Spinal cord (tissue), 10 donors: ENCODE data around the gene SMKR1. TPM values are rescaled to one million over a fixed set of nuclear protein-coding genes. Genes with fewer than 3 reads are reported as not detected.
"Not testable (repeated sequence)": the region's sequence is repeated elsewhere in the genome, so short reads cannot be mapped to it uniquely, and the experiment has no call there.

Experiments used
- DNase-seq, 6 donors: peaks; one replicate each; pipeline versions ENCODE4 v3.0.0 to v3.0.0-alpha.2; 2013 to 2015; ENCODE audit warnings: low spot score in 6 of 6, low read depth in 4 of 6
- H3K27ac ChIP-seq: one replicate; pipeline ENCODE4 v1.5.1; 2013; ENCODE audit warnings: low read depth, low read length, control low read depth
- H3K27me3 ChIP-seq: one replicate; pipeline ENCODE4 v1.6.1; 2013; ENCODE audit warnings: low read length; ENCODE audit not compliant: control insufficient read depth, insufficient read depth
- H3K36me3 ChIP-seq: one replicate; pipeline ENCODE4 v1.6.1; 2013; ENCODE audit warnings: low read length; ENCODE audit not compliant: control insufficient read depth, insufficient read depth
- H3K4me1 ChIP-seq: one replicate; pipeline ENCODE4 v1.6.1; 2013; ENCODE audit warnings: low read length; ENCODE audit not compliant: control insufficient read depth, insufficient read depth
- H3K4me3 ChIP-seq: one replicate; pipeline ENCODE4 v1.5.1; 2013; ENCODE audit warnings: low read depth, low read length, control low read depth
- H3K9me3 ChIP-seq: one replicate; pipeline ENCODE4 v1.6.1; 2013; ENCODE audit warnings: low read length; ENCODE audit not compliant: control insufficient read depth, insufficient read depth
- WGBS: methylation state at CpG from one replicate; pipeline ENCODE4 v1.1.5; 2013; ENCODE audit warnings: missing lambda C conversion rate; ENCODE audit not compliant: insufficient coverage; 5-methylcytosine and 5-hydroxymethylcytosine counted together
- polyA plus RNA-seq, 2 donors: library from polyadenylated mRNA; unstranded; fragments of 120-200 nt; gene quantifications; one replicate each; pipeline ENCODE4 v1.2.1, GENCODE V29; 2013; ENCODE audit not compliant: insufficient read length in 2 of 2
- total RNA-seq, 2 donors: library from RNA; depleted of rRNA in 1 of 2; stranded (reverse); fragments of 120-200 nt in 1 of 2; fragments of >200 nt in 1 of 2; gene quantifications; one replicate each; pipeline versions ENCODE4 v1.2.3 to v1.2.4, GENCODE V29; 2013 to 2014
- donor health status: healthy.

SMKR1 gene
- total and polyA plus RNA-seq, 4 donors: 2.4 to 19.0 (median 8.2) TPM

GRCh38 chr7:129479831-129480230, 22.5 kb upstream of the SMKR1 start:
- DNase-seq: no peak
- no CpG with 5 or more reads among the region's 1 CpG for WGBS
- Histone ChIP-seq H3K36me3 (peaks cover 12% of the 10 kb centered on the region), H3K27me3 (no peaks in the 10 kb centered on the region), H3K9me3 (no peaks in the 10 kb centered on the region), H3K4me1 (no peaks in the 10 kb centered on the region), H3K27ac (no peak overlapping the region), H3K4me3 (no peak overlapping the region)

GRCh38 chr7:129480674-129481363, 21.5 kb upstream of the SMKR1 start:
- no peaks in the 10 kb centered on the region for H3K27me3 ChIP-seq
- H3K27ac ChIP-seq: no peak overlapping the region
- no peak overlapping the region for H3K4me3 ChIP-seq
- no peaks in the 10 kb centered on the region for H3K4me1 ChIP-seq
- DNase-seq: no peak
- no peaks in the 10 kb centered on the region for H3K9me3 ChIP-seq
- peaks cover 11% of the 10 kb centered on the region for H3K36me3 ChIP-seq
- 95% methylated on average over 4 of the region's 6 CpGs for WGBS

GRCh38 chr7:129481376-129481775, 21.0 kb upstream of the SMKR1 start:
- not testable (repeated sequence) for H3K36me3 ChIP-seq, H3K27ac ChIP-seq, H3K4me3 ChIP-seq, H3K4me1 ChIP-seq, DNase-seq, H3K27me3 ChIP-seq, H3K9me3 ChIP-seq
- 100% methylated on average over 1 of the region's 6 CpGs for WGBS

- Histone ChIP-seq H3K36me3 (peaks cover 5% of the 10 kb centered on the region), H3K4me1 (no peaks in the 10 kb centered on the region), H3K27ac (no peak overlapping the region), H3K9me3 (no peaks in the 10 kb centered on the region), H3K4me3 (no peak overlapping the region), H3K27me3 (no peaks in the 10 kb centered on the region)
- WGBS: 100% methylated on average over 6 of the region's 8 CpGs
- DNase-seq: no peak
Measured at GRCh38 chr7:129482781-129483180, 19.6 kb upstream of the SMKR1 start.

GRCh38 chr7:129489491-129489890, 12.8 kb upstream of the SMKR1 start:
- Histone ChIP-seq H3K27ac (no peak overlapping the region), H3K4me1 (no peaks in the 10 kb centered on the region), H3K4me3 (no peak overlapping the region), H3K9me3 (no peaks in the 10 kb centered on the region), H3K36me3 (no peaks in the 10 kb centered on the region), H3K27me3 (no peaks in the 10 kb centered on the region)
- 100% methylated on average over 1 of the region's 3 CpGs for WGBS
- DNase-seq: no peak

GRCh38 chr7:129492391-129492790, 9.9 kb upstream of the SMKR1 start:
- no peak overlapping the region for H3K4me3 ChIP-seq
- H3K9me3 ChIP-seq: no peaks in the 10 kb centered on the region
- no peak for DNase-seq
- H3K4me1 ChIP-seq: no peaks in the 10 kb centered on the region
- 67% methylated on average over 1 of the region's 2 CpGs for WGBS
- H3K27ac ChIP-seq: no peak overlapping the region
- no peaks in the 10 kb centered on the region for H3K36me3 ChIP-seq
- H3K27me3 ChIP-seq: no peaks in the 10 kb centered on the region

GRCh38 chr7:129493555-129493954, 8.8 kb upstream of the SMKR1 start:
- H3K27ac ChIP-seq: no peak overlapping the region
- H3K36me3 ChIP-seq: no peaks in the 10 kb centered on the region
- no peak for DNase-seq
- H3K4me1 ChIP-seq: no peaks in the 10 kb centered on the region
- no peak overlapping the region for H3K4me3 ChIP-seq
- H3K27me3 ChIP-seq: no peaks in the 10 kb centered on the region
- WGBS: no CpG with 5 or more reads among the region's 1 CpG
- H3K9me3 ChIP-seq: no peaks in the 10 kb centered on the region

- WGBS: 90% methylated on average over 2 of the region's 5 CpGs
- Histone ChIP-seq H3K36me3 (no peaks in the 10 kb centered on the region), H3K4me3 (no peak overlapping the region), H3K4me1 (no peaks in the 10 kb centered on the region), H3K27me3 (no peaks in the 10 kb centered on the region), H3K27ac (no peak overlapping the region), H3K9me3 (no peaks in the 10 kb centered on the region)
- no peak for DNase-seq
Measured at GRCh38 chr7:129494041-129494440, 8.3 kb upstream of the SMKR1 start.

DNA sequence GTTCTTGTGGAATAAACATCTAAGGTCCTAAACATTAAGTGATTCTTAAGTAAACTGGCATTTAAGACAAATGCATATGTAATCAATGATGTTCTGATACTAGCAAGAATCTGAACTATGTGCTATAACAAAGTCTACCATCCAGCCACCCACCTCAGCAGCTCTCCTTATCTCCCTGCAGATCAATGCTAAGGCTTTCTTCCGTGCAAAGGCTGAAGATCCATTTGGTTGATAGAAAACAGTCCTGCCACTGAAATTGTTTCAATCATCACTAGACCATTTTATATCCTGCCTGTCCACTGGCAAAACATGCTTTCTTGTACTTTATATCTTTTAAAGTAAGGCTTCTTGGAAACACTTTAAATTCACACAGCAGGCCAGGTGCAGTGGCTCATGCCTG, 6.3 kb upstream of the SMKR1 start:
- Histone ChIP-seq H3K4me3 (no peak overlapping the region), H3K9me3 (no peaks in the 10 kb centered on the region), H3K27ac (no peak overlapping the region), H3K27me3 (no peaks in the 10 kb centered on the region), H3K4me1 (no peaks in the 10 kb centered on the region), H3K36me3 (no peaks in the 10 kb centered on the region)
- whole genome bisulfite sequencing: 67% methylated on average over 1 of the region's 1 CpG
- no peak for DNase-seq

DNA sequence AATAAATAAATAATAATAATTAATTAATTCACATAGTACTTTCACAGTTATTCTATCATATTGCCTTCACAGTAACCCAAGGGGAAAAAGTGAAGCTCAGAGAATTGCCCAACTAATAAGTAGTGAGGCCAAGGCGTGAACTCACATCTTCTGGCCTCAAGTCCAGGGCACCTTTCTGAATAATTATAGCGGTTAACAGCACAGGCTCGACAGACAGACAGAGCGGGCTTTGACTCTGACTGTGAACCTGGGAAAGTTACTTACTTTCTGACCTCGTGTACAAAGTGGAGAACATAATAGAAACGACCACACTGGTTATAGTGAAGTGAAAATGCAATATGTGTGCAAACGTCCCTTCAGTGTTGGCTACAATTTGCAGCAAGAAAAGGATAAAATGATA, 5.7 kb upstream of the SMKR1 start:
- no peaks in the 10 kb centered on the region for H3K27me3 ChIP-seq
- peaks cover 5% of the 10 kb centered on the region for H3K4me1 ChIP-seq
- WGBS: 93% methylated on average over 5 of the region's 7 CpGs
- H3K4me3 ChIP-seq: no peak overlapping the region
- H3K9me3 ChIP-seq: no peaks in the 10 kb centered on the region
- no peak for DNase-seq
- no peak overlapping the region for H3K27ac ChIP-seq
- no peaks in the 10 kb centered on the region for H3K36me3 ChIP-seq
